Neutrophil (primary cell): ENCODE measurements around the gene TSEN54.

Experiments
- H3K27ac ChIP-seq: fragments of 200-600 bp; sonication (generic); 2 replicates; pipeline ENCODE4 v1.5.1; 2016; ENCODE audit warnings: mild to moderate bottlenecking, moderate library complexity
- H3K27me3 ChIP-seq: fragments of 200-600 bp; sonication (generic); 2 replicates; pipeline ENCODE4 v1.6.0; 2016; ENCODE audit warnings: mild to moderate bottlenecking
- H3K36me3 ChIP-seq: fragments of 200-600 bp; sonication (generic); 2 replicates; pipeline ENCODE4 v1.5.1; 2017
- H3K4me1 ChIP-seq, 2 experiments: fragments of 200-600 bp in 1 of 2; sonication (generic) in 1 of 2; 1 replicate in 1 of 2; 2 replicates in 1 of 2; pipeline versions ENCODE4 v1.5.1 to v1.6.1; 2013 to 2016; ENCODE audit warnings: low read depth in 1 of 2, low read length in 1 of 2, mild to moderate bottlenecking in 1 of 2, moderate library complexity in 1 of 2; ENCODE audit not compliant: control insufficient read depth in 1 of 2, insufficient read depth in 1 of 2
- H3K4me3 ChIP-seq, 2 experiments: fragments of 200-600 bp in 1 of 2; sonication (generic) in 1 of 2; 1 replicate in 1 of 2; 2 replicates in 1 of 2; pipeline ENCODE4 v1.5.1; 2013 to 2016; ENCODE audit warnings: low read depth in 1 of 2, low read length in 1 of 2, mild to moderate bottlenecking in 1 of 2, moderate library complexity in 1 of 2
- H3K9me3 ChIP-seq: fragments of 200-600 bp; sonication (generic); 2 replicates; pipeline ENCODE4 v1.5.1; 2016
- CTCF ChIP-seq: fragments of 200-600 bp; sonication (generic); IDR thresholded peaks from 2 replicates; pipeline ENCODE4 v1.5.1; 2016; ENCODE audit warnings: antibody characterized with exemption

The TSEN54 gene

DNA sequence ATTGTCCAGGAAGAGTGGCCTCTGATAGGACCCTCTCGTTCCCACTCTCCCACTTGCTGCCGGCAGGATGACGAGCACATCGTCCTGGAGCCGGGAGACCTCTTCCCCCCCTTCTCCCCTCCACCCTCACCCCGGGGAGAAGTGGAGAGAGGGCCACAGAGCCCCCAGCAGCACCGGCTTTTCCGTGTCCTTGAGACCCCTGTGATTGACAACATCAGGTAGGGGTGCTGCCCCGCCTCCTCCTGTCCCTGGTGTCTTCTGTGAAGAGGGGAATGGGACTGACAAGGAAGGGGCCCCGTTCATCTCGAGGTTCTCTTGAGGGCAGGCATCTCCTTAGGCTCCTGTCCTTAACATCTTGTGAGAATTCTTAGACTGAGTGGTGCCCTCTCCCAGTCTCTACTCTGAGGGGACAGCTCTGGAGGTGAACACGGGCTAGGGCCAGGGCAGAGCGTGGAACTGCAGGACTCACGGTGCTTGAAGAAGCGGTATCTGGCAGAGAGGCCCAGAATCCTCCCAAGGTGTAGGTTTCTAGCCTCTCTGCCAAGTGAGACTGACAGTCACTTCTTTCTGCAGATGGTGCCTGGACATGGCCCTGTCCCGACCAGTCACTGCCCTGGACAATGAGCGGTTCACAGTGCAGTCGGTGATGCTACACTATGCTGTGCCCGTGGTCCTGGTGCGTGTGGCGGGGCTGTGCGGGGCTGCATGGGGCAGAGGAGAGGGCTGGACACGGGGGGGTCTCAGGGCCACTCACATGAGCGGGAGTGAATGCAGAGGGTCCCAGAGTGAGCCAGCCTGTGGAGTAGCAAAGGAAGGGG, 27.4 kb upstream of the TSEN54 start:
- H3K27me3 ChIP-seq: no peaks in the 10 kb centered on the region
- peaks cover 31% of the 10 kb centered on the region for H3K36me3 ChIP-seq
- peaks cover 18 to 21% of the 10 kb centered on the region in 2 experiments for H3K4me1 ChIP-seq
- peak overlapping the region; percentile 91 for H3K27ac ChIP-seq
- TF ChIP-seq CTCF: no peak
- H3K4me3 ChIP-seq: no peak overlapping the region
- no peaks in the 10 kb centered on the region for H3K9me3 ChIP-seq

DNA sequence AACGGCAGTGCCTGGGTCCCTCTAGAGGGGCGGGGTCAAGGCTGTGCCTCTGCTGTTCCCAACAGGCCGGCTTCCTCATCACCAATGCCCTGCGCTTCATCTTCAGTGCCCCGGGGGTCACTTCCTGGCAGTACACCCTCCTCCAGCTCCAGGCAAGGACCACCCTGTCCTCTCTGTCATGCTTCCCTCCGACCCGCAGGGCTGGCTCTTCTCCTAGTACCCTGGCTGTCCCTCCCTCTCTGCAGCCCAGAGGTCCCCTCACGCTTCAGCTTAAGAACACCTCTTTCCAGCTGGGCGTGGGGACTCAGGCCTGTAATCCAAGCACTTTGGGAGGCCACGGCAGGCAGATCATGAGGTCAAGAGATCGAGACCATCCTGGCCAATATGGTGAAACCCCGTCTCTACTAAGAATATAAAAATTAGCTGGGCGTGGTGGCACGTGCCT, 26.8 kb upstream of the TSEN54 start:
- Histone ChIP-seq H3K9me3 (no peaks in the 10 kb centered on the region), H3K27me3 (no peaks in the 10 kb centered on the region), H3K4me3 (no peak overlapping the region), H3K36me3 (peaks cover 37% of the 10 kb centered on the region), H3K27ac (no peak overlapping the region), H3K4me1 (peaks cover 18 to 21% of the 10 kb centered on the region in 2 experiments)
- no peak for TF ChIP-seq CTCF

DNA sequence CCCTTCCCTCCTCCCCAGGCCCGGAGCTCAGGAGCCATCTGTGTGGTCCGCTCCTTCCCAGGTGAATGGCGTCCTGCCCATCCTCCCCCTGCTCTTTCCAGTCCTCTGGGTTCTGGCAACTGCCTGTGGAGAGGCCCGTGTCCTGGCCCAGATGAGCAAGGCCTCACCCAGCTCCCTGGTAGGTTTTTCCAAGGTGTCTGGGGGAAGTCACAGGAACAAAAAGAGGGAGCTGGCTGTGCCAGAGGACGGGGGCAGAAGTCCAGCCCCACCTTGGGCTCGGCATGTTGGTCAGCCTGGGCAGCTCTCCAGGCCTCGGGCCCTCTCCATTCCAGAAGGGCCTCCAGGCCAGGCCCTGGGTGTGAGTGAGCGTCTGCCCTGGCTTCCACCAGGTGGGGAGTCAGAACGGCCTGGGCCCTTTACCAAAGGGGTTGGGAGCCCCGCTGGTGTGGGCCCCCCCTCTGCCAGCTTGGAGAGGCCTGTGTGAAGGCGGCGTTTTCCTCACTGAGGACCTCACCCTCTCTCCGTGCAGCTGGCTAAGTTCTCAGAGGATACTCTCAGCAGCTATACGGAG, 26.1 kb upstream of the TSEN54 start:
- H3K36me3 ChIP-seq: peaks cover 45% of the 10 kb centered on the region
- H3K27ac ChIP-seq: no peak overlapping the region
- H3K9me3 ChIP-seq: no peaks in the 10 kb centered on the region
- no peaks in the 10 kb centered on the region for H3K27me3 ChIP-seq
- no peak overlapping the region for H3K4me3 ChIP-seq
- peaks cover 18 to 21% of the 10 kb centered on the region in 2 experiments for H3K4me1 ChIP-seq
- no peak for TF ChIP-seq CTCF

DNA sequence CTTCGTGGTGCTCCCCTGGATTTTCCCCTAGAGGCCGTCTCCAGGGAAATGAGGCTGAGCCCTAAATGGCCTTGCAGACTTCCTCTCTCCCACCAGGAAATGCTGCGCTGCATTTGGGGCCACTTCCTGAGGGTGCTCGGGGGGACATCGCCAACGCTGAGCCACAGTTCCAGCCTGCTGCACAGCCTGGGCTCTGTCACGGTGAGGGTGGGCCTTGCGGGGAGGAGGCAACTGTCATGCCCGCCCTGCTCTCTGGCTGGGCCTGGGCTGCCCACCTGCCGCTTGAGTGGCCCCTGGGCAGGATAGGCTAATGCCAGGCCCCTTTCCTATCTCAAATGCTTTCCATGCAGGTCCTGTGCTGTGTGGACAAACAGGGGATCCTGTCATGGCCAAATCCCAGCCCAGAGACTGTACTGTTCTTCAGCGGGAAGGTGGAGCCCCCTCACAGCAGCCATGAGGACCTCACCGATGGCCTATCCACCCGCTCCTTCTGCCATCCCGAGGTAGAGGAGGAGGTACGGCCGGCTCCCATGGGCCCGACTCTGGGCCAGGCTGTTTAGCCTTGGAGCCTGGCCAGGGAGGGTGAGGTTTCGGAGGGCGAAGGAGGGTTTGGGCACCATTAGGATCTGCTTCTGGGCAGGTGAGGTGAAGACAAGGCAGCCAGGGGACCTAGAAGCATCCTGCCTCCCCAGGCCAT, 25.2 kb upstream of the TSEN54 start:
- Histone ChIP-seq H3K4me3 (no peak overlapping the region), H3K27ac (no peak overlapping the region), H3K27me3 (no peaks in the 10 kb centered on the region), H3K36me3 (peaks cover 53% of the 10 kb centered on the region), H3K9me3 (no peaks in the 10 kb centered on the region), H3K4me1 (peaks cover 18 to 21% of the 10 kb centered on the region in 2 experiments)
- TF ChIP-seq CTCF: no peak

- Histone ChIP-seq H3K27me3 (no peaks in the 10 kb centered on the region), H3K9me3 (no peaks in the 10 kb centered on the region), H3K27ac (no peak overlapping the region), H3K36me3 (peaks cover 59% of the 10 kb centered on the region), H3K4me1 (peaks cover 16 to 19% of the 10 kb centered on the region in 2 experiments), H3K4me3 (no peak overlapping the region)
- no peak for TF ChIP-seq CTCF
Measured at GRCh38 chr17:75491680-75492079, 24.6 kb upstream of the TSEN54 start.
